Breast epithelium (tissue), 4 donors: ENCODE results near the gene LIPH. TPM values are rescaled to one million over a fixed set of nuclear protein-coding genes. Genes with fewer than 3 reads are reported as not detected.

ENCODE experiments used
- DNase-seq, 2 donors: peaks; one replicate each; pipeline ENCODE4 v3.0.0-alpha.2; 2019; ENCODE audit warnings: low spot score in 2 of 2
- H3K27ac ChIP-seq, 2 donors: fragments of 200-600 bp; sonication (generic) in 1 of 2; one replicate each; pipeline ENCODE4 v1.5.1; 2016 to 2019; ENCODE audit warnings: mild to moderate bottlenecking in 1 of 2
- H3K27me3 ChIP-seq, 2 donors: fragments of 200-600 bp; sonication (generic) in 1 of 2; one replicate each; pipeline versions ENCODE4 v1.5.1 to v1.6.0; 2017 to 2019; ENCODE audit warnings: control low read depth in 1 of 2, mild to moderate bottlenecking in 1 of 2
- H3K36me3 ChIP-seq: fragments of 200-600 bp; one replicate; pipeline ENCODE4 v1.5.1; 2019
- H3K4me1 ChIP-seq, 2 donors: fragments of 200-600 bp; sonication (generic); one replicate each; pipeline ENCODE4 v1.5.1; 2016 to 2019; ENCODE audit warnings: control low read depth in 1 of 2
- H3K4me3 ChIP-seq, 3 donors: fragments of 200-600 bp; sonication (generic); 1 replicate in 2 of 3; 2 replicates in 1 of 3; pipeline ENCODE4 v1.5.1; 2016 to 2019; ENCODE audit warnings: mild to moderate bottlenecking in 3 of 3, moderate library complexity in 2 of 3
- H3K9me3 ChIP-seq, 2 donors: fragments of 200-600 bp; sonication (generic) in 1 of 2; one replicate each; pipeline ENCODE4 v1.5.1; 2016 to 2019; ENCODE audit warnings: control low read depth in 1 of 2
- POLR2A ChIP-seq: fragments of 450-650 bp; IDR thresholded peaks from one replicate; pipeline ENCODE4 v1.6.1; 2016; ENCODE audit warnings: antibody characterized with exemption, mild to moderate bottlenecking, moderate library complexity
- POLR2AphosphoS5 ChIP-seq, 3 donors: sonication (generic); formaldehyde crosslinking; IDR thresholded peaks; one replicate each; pipeline ENCODE4 v1.6.1; 2017; ENCODE audit warnings: antibody characterized with exemption in 3 of 3
- intact Hi-C: fragments of 100-400 bp; cut with DNase I; formaldehyde crosslinking; loops from one replicate; pipeline ENCODE4 v1.15.1; 2023; ENCODE audit warnings: low total_unique reads
- total RNA-seq, 3 donors: library from RNA; depleted of rRNA; stranded (reverse); fragments of >200 nt; gene quantifications; one replicate each; pipeline ENCODE4 v1.1.0, GENCODE V29; 2016
- TF ChIP-seq, protein P1 (sequence below), 3 donors: fragments of 450-650 bp; IDR thresholded peaks; one replicate each; pipeline ENCODE4 v1.5.1; 2016 to 2017; ENCODE audit warnings: antibody characterized with exemption in 3 of 3, mild to moderate bottlenecking in 3 of 3, moderate library complexity in 3 of 3

LIPH gene
- 10 to 100 TPM in 1 of 3 donors, 1 to 10 TPM in 1, not detected in 1; 5.6 to 10.4 TPM for total RNA-seq

DNA sequence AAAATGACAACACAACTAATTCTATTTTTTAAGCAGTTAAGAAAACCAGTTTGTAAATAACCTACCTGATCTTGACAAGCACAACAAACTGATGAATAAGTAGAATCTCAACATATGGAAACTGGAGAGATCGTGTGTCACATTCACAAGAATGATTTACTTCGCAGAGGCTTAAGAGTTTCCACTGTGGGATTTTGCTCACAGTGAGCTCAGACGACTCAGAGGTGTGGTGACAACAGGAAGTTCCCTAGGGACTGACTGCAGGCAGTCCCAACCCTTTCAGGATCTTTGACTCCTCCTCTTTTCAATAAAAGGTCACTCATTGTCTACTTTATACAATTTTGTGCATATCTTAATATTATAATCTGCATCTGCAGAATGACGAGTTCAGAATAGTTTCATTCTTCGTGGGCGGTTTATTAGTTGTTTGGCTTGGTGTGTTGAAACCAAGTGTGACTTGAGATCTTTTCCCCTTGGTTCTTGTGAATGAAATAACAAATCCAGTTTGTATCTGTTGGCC lies at the start of gene LIPH:
Gene LIPH, minus strand, starts transcription at position 231 of the 520 bp plus-strand sequence. Its CDS starts 117 bp downstream, at position 114.
- TF ChIP-seq POLR2AphosphoS5 (IDR thresholded peaks at IDR 0.05) (peak in 1 of 3 donors; percentile 90), POLR2A (peak; percentile 57)
- TF ChIP-seq, protein P1, sequence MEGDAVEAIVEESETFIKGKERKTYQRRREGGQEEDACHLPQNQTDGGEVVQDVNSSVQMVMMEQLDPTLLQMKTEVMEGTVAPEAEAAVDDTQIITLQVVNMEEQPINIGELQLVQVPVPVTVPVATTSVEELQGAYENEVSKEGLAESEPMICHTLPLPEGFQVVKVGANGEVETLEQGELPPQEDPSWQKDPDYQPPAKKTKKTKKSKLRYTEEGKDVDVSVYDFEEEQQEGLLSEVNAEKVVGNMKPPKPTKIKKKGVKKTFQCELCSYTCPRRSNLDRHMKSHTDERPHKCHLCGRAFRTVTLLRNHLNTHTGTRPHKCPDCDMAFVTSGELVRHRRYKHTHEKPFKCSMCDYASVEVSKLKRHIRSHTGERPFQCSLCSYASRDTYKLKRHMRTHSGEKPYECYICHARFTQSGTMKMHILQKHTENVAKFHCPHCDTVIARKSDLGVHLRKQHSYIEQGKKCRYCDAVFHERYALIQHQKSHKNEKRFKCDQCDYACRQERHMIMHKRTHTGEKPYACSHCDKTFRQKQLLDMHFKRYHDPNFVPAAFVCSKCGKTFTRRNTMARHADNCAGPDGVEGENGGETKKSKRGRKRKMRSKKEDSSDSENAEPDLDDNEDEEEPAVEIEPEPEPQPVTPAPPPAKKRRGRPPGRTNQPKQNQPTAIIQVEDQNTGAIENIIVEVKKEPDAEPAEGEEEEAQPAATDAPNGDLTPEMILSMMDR (IDR thresholded peaks at IDR 0.05), result peak in 1 of 3 donors; percentile 40
- peak within 1 kb of the TSS in 2 of 3 donors; percentile 19 to 26 for H3K4me3 ChIP-seq
- no peaks in the 10 kb centered on the region for H3K27me3 ChIP-seq
- H3K27ac ChIP-seq, result peak within 1 kb of the TSS; percentile 13 to 70
- intact Hi-C loops, result no loop called here
- no peaks in the 10 kb centered on the region for H3K9me3 ChIP-seq
- H3K36me3 ChIP-seq, result no peaks in the 10 kb centered on the region
- no peaks in the 10 kb centered on the region for H3K4me1 ChIP-seq
- DNase-seq, result peak in 1 of 2 donors; percentile 32

DNA sequence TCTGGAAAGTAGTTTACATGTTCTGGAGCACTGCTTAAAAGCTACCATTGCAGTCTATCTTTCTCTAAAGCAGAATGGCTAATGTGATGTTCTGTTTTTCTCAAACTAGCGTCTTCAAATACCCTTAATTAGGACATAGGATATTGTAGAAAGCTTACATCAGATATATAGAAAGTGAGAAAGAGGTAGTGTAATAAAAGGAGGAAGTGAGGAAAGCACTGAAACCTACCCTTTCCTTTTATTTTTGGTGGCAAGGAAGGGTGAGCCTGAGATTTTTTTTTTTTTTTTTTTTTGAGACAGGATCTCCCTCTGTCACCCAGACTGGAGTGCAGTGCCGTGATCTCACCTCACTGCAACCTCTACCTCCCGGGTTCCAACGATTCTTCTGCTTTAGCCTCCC lies 43.1 kb upstream of the LIPH start:
- Histone ChIP-seq H3K27me3 (no peaks in the 10 kb centered on the region), H3K9me3 (no peaks in the 10 kb centered on the region), H3K36me3 (no peaks in the 10 kb centered on the region), H3K4me3 (no peak overlapping the region), H3K27ac (no peak overlapping the region), H3K4me1 (no peaks in the 10 kb centered on the region)
- DNase-seq, result no peak
- TF ChIP-seq POLR2AphosphoS5 (IDR thresholded peaks at IDR 0.05), result no peak
- TF ChIP-seq POLR2A, result no peak
- TF ChIP-seq, protein P1 (IDR thresholded peaks at IDR 0.05), result no peak
- intact Hi-C loops, result no loop called here

DNA sequence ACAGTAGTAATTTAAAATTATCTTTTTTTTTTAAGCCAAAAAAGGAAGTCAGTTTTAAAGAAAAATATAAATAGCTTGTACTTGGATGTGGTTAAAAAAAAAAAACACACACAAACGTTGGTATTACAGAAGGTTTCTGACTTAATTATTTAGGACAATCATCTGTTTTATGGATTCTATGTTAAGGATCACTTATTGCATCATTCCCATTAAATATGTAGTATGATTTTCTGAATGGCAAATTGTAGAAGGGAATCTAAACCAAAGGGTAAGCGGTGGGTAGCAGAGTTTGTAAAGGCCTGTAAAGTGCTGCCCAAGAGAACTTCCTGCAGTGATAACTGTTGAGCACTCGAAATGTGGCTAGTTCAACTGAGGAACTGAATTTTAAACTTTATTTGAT lies 41.7 kb upstream of the LIPH start:
- Histone ChIP-seq H3K9me3 (no peaks in the 10 kb centered on the region), H3K4me1 (peaks cover 0 to under 1% of the 10 kb centered on the region in 2 donors), H3K36me3 (no peaks in the 10 kb centered on the region), H3K27ac (no peak overlapping the region), H3K4me3 (no peak overlapping the region), H3K27me3 (no peaks in the 10 kb centered on the region)
- no peak for DNase-seq
- intact Hi-C loops, result no loop called here
- TF ChIP-seq POLR2AphosphoS5 (IDR thresholded peaks at IDR 0.05) (no peak), POLR2A (no peak)
- TF ChIP-seq, protein P1 (IDR thresholded peaks at IDR 0.05), result no peak

DNA sequence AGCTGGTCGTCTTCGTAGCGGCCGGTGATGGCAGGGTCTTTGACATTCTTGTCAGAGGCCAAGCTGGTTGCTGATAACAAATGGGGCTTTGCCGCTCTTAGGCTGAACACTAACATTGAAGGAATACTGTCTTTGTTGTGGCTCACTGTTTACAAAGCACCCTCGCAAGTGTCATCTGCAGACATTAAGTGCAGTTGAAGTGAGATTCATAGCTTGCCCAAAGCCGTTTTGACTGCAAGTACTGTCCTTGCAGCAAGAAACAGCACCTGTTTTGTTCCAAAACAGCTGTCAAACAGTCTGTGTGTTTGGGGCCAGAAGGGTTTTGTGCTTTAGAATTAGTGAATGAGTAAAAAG lies 34.3 kb upstream of the LIPH start:
- peaks cover 0 to 17% of the 10 kb centered on the region in 2 donors for H3K4me1 ChIP-seq
- peak overlapping the region; percentile 93 to 100 for H3K27ac ChIP-seq
- intact Hi-C loops, result no loop called here
- no peaks in the 10 kb centered on the region for H3K36me3 ChIP-seq
- DNase-seq, result no peak
- peak overlapping the region; percentile 70 to 99 (median 94) for H3K4me3 ChIP-seq
- H3K27me3 ChIP-seq, result no peaks in the 10 kb centered on the region
- TF ChIP-seq, protein P1 (IDR thresholded peaks at IDR 0.05), result no peak
- TF ChIP-seq POLR2A (no peak), POLR2AphosphoS5 (IDR thresholded peaks at IDR 0.05) (no peak)
- H3K9me3 ChIP-seq, result no peaks in the 10 kb centered on the region

DNA sequence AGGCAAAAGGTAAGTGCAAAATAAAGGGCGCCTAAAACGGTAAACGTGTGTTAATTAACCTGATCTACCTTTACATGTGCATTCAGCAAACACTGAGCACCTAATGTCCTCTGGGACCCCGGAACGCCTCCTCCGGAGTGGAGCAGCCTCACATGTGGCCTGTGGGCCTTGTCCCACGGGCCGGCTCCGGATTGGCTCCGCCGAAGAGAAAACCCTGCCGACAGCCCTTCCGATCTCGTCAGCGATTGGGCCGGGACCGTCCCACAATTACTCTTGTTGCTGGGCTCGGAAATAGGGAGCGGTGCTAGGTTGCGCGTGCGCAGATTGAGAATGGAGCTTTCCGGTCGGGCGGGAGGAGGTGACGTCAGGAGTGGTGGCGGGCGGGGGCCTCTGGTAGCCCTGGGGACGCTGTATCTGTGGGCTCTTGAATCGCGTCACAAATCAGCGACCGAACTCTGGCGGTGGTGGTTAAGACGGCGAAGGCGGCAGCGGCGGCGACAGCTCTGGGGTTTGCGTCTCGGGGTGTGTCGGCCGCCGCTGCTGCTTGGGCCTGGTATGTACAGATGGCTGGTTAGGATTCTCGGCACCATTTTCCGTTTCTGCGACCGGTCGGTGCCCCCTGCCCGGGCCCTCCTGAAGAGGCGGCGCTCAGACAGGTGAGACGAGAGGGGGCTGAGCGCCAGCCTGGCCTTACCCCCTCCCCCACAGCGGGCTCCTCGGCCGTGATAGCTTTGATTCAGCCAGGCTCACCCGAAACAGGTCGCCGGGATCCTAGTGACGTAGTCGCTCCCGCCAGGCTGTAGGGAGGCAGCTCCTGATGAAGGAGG lies 33.7 kb upstream of the LIPH start, which contains the start of gene SENP2:
Gene SENP2, plus strand, starts transcription at position 437 of the 827 bp plus-strand sequence. Its CDS starts 119 bp downstream, at position 556.
- Histone ChIP-seq H3K36me3 (no peaks in the 10 kb centered on the region), H3K27ac (peak within 1 kb of the TSS; percentile 93 to 100), H3K27me3 (no peaks in the 10 kb centered on the region), H3K4me3 (peak within 1 kb of the TSS; percentile 70 to 99 (median 94)), H3K4me1 (peaks cover 0 to 17% of the 10 kb centered on the region in 2 donors), H3K9me3 (no peaks in the 10 kb centered on the region)
- TF ChIP-seq, protein P1 (IDR thresholded peaks at IDR 0.05), result no peak
- TF ChIP-seq POLR2A (peak; percentile 95), POLR2AphosphoS5 (IDR thresholded peaks at IDR 0.05) (peak; percentile 75 to 97 (median 89))
- DNase-seq, result peak; percentile 99
- intact Hi-C loops, result no loop called here
